Testis (tissue), 2 donors: ENCODE results near the gene TEX101.

Source experiments
- CTCF ChIP-seq, 3 experiments: fragments of 450-650 bp in 2 of 3; fragments of 200-600 bp in 1 of 3; sonication (generic) in 1 of 3; IDR thresholded peaks; one replicate each; pipeline ENCODE4 v1.5.1; 2016 to 2019; ENCODE audit warnings: antibody characterized with exemption in 3 of 3, mild to moderate bottlenecking in 2 of 3, moderate library complexity in 1 of 3
- POLR2A ChIP-seq: fragments of 450-650 bp; IDR thresholded peaks from one replicate; pipeline ENCODE4 v1.6.1; 2017; ENCODE audit warnings: antibody characterized with exemption, mild to moderate bottlenecking, moderate library complexity

GRCh38 chr19:43430142-43430710 is 15.5 kb downstream of the TEX101 start:
- TF ChIP-seq CTCF (IDR thresholded peaks at IDR 0.05) (no peak), POLR2A (no peak)
